ENCODE measurements around the gene GCKR.

DNA sequence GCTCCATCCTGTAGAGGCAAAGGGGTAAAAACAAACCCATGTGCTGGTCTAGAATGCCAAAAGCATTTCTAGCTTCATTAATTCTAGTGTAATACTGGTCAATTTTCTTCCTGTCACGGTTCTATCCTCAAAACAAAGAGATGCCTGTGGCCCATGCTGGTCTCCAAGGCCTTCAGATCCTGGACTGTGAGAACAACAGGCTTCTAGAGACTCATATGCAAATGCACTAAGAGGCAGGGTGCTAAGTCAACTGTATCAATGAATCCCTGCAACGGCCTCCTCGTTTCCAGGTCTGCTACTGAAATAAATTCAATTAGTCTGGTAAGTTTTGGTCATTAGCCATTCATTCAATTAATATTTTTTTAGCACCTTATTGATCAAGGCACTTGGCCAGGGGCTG, 11.1 kb upstream of the GCKR start:
- TF ChIP-seq, protein P1, sequence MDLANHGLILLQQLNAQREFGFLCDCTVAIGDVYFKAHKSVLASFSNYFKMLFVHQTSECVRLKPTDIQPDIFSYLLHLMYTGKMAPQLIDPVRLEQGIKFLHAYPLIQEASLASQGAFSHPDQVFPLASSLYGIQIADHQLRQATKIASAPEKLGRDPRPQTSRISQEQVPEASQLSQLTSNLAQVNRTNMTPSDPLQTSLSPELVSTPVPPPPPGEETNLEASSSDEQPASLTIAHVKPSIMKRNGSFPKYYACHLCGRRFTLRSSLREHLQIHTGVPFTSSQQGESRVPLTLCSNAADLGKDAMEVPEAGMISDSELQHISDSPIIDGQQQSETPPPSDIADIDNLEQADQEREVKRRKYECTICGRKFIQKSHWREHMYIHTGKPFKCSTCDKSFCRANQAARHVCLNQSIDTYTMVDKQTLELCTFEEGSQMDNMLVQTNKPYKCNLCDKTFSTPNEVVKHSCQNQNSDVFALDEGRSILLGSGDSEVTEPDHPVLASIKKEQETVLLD (CRISPR knock-in tag; IDR thresholded peaks at IDR 0.05; ENCODE audit: low read depth): no peak
- no peak for TF ChIP-seq ZFAT (CRISPR knock-in tag; conservative IDR thresholded peaks at IDR 0.05)
- TF ChIP-seq, protein P2, sequence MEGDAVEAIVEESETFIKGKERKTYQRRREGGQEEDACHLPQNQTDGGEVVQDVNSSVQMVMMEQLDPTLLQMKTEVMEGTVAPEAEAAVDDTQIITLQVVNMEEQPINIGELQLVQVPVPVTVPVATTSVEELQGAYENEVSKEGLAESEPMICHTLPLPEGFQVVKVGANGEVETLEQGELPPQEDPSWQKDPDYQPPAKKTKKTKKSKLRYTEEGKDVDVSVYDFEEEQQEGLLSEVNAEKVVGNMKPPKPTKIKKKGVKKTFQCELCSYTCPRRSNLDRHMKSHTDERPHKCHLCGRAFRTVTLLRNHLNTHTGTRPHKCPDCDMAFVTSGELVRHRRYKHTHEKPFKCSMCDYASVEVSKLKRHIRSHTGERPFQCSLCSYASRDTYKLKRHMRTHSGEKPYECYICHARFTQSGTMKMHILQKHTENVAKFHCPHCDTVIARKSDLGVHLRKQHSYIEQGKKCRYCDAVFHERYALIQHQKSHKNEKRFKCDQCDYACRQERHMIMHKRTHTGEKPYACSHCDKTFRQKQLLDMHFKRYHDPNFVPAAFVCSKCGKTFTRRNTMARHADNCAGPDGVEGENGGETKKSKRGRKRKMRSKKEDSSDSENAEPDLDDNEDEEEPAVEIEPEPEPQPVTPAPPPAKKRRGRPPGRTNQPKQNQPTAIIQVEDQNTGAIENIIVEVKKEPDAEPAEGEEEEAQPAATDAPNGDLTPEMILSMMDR (CRISPR knock-in tag; IDR thresholded peaks at IDR 0.05): no peak
- no peak for TF ChIP-seq GATAD2A (CRISPR knock-in tag; IDR thresholded peaks at IDR 0.05)
- no peak for TF ChIP-seq GABPA (IDR thresholded peaks at IDR 0.05; ENCODE audit: low read depth, low read length)
- TF ChIP-seq GABPA (CRISPR knock-in tag; IDR thresholded peaks at IDR 0.05; ENCODE audit: low read depth): no peak
- TF ChIP-seq, protein P3, sequence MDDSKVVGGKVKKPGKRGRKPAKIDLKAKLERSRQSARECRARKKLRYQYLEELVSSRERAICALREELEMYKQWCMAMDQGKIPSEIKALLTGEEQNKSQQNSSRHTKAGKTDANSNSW (CRISPR knock-in tag; IDR thresholded peaks at IDR 0.05; ENCODE audit: borderline replicate concordance): no peak
- TF ChIP-seq ERF (CRISPR knock-in tag; IDR thresholded peaks at IDR 0.05): no peak
- no peak for TF ChIP-seq CEBPB (IDR thresholded peaks at IDR 0.05; ENCODE audit: borderline replicate concordance, low read depth, low read length)
- TF ChIP-seq, protein P4, sequence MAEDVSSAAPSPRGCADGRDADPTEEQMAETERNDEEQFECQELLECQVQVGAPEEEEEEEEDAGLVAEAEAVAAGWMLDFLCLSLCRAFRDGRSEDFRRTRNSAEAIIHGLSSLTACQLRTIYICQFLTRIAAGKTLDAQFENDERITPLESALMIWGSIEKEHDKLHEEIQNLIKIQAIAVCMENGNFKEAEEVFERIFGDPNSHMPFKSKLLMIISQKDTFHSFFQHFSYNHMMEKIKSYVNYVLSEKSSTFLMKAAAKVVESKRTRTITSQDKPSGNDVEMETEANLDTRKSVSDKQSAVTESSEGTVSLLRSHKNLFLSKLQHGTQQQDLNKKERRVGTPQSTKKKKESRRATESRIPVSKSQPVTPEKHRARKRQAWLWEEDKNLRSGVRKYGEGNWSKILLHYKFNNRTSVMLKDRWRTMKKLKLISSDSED (CRISPR knock-in tag; IDR thresholded peaks at IDR 0.05): no peak
- TF ChIP-seq SIN3A (IDR thresholded peaks at IDR 0.05; ENCODE audit: borderline replicate concordance, low read depth, low read length): no peak
- TF ChIP-seq, protein P5, sequence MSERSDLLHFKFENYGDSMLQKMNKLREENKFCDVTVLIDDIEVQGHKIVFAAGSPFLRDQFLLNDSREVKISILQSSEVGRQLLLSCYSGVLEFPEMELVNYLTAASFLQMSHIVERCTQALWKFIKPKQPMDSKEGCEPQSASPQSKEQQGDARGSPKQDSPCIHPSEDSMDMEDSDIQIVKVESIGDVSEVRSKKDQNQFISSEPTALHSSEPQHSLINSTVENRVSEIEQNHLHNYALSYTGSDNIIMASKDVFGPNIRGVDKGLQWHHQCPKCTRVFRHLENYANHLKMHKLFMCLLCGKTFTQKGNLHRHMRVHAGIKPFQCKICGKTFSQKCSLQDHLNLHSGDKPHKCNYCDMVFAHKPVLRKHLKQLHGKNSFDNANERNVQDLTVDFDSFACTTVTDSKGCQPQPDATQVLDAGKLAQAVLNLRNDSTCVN (CRISPR knock-in tag; IDR thresholded peaks at IDR 0.05; ENCODE audit: borderline replicate concordance): no peak

Data from HepG2 (cell line).